ENCODE data around the gene ANXA10. TPM values are rescaled to one million over a fixed set of nuclear protein-coding genes. Genes with fewer than 3 reads are reported as not detected.
A peak's percentile ranks its signal among the peaks of the same experiment; 100 is the strongest.
"Not testable (repeated sequence)": the region's sequence is repeated elsewhere in the genome, so short reads cannot be mapped to it uniquely, and the experiment has no call there.

Gene ANXA10
- polyA plus RNA-seq, 3 donors, result 0.49 to 0.58 (median 0.53) TPM

DNA sequence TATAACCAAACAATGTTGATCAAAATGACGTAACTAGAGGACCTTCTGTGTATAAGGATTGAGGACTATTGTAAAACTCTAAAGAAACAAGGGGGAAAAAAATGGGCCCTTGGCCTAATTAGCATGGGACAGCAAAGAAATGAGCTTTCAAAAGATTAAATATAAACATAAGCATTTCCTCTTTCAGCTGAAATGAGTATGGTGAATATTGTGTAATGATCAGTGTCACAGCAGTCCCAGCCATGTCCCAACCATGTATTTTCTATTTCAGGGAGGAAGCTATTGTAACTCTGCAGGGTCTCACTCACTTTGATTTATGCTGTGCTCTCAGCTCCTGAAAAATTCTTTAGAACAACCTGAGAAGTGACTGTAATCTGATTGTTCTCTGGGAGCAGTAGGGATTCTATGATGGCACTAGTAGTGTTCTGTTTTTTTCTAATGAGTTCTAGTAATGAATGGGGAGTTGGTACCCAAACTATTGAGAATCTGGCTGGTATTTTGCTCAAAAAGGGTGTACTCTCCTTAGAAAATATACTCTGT, 25.8 kb downstream of the ANXA10 start:
- no peak for DNase-seq

DNA sequence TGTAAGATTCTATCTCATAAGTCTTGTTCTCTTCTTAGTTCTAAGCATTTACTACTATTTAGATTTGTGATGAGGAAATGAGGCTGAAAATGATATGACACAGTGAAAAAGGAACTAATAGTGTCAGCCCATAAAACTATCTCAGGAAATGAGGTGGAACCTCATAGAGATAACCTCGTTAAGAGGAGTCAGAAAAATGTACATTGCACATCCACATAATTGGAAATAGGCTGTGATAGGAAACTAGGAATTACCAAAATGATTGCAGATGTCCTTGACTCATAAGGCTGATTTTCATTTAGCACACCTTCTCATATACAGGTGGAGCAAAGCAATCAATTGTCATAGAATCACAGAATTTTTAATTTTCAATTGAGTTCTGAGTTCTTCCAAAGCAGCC, 26.8 kb downstream of the ANXA10 start:
- DNase-seq, result no peak

DNA sequence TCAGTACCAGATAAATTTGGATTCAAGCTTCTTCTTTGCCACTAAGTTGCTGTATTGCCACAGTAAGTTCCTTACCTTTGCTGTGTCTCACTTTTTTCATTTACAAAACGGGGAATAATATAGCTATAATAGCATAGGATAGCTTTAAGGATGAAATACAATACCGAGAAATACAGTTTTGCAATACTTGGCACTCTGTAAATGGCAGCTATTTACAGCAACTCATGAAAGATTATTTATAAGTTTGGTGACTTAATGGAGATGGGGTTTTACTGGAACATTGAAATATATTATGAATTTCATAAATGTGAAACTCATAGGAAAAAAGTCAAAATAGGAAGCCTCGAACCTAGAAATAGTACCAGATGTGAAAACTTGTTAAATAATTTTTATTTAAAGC, 27.6 kb downstream of the ANXA10 start:
- DNase-seq, result no peak

GRCh38 chr4:168120811-168121210, 28.5 kb downstream of the ANXA10 start:
- no peak for DNase-seq

GRCh38 chr4:168124008-168124641, 31.8 kb downstream of the ANXA10 start:
- no peak for DNase-seq

DNA sequence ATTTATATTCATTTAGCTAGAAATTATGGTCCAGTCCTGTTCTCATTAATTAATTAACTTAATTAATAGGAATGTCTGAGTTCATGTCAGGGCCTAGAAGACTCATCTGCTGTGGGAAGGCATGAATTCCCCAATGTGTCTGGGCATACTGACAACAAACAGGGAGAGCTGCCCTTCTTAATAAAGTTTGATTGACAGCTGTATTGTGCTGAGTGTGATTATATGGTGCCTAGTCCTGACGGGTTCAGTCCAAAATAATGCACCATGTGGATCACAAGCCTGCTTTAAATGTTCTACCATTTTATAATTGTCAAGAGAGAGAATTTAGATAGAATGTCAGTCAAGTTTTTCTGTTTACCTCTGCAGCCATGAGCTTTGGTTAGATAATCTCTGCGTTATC, 34.6 kb downstream of the ANXA10 start:
- DNase-seq, result no peak

DNA sequence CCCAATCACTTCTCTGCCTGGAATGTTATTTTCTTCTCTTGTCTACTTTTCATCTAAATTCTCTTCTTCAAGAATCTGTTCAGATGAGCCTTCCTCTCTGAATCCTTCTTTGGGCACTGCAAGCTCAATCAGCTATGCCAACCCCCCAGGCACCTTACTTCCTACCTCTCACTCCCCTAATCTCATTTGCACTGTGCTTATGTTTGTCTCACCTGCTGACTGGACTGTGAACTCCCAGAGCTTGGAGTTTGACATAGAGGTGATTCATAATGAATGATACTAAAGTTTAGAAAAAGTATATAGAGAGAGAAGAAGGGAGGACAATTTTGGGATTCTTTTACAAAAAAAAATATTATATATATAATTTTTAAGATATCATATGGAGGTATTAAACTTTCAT, 36.3 kb downstream of the ANXA10 start:
- no peak for DNase-seq

- DNase-seq, result no peak
These were observed 36.9 kb downstream of the ANXA10 start for GRCh38 chr4:168129046-168129772.

DNA sequence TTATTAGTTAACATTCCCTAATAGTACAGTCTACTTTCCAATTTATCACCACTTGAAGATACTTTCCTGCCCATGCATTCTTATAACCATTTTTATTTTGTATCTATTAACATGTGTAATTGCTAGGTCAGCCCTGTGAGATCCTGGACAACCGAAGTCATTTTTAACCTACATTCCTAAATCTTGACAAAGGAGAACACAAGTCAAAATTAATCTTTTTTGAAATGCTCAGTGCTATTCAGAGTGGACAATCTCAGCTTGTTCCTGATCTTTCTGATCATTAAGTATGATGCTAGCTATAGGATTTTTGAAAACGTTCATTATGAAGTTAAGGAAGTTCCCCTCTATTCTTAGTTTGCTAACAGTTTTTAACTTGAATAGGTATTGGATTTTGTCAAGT, 37.5 kb downstream of the ANXA10 start:
- DNase-seq, result no peak

DNA sequence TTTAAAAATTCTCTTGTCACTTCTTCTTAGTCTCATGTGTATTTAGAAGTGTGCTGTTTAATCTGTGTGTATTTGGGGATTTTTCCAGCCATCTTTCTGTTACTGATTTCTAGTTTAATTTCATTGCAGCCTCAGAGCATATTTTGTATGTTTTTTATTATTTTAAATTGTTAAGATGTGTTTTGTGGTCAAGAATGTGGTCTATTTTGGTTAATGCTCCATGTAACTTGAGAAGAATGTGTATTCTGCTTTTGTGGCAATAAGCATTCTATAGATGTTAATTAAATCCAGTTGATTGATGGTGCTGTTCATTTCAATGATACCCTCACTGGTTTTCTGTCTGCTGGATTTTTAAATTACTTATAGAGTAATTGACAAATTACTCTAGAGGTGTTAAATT, 38.9 kb downstream of the ANXA10 start:
- DNase-seq, result no peak

- no peak for DNase-seq
These were observed 42.3 kb downstream of the ANXA10 start for GRCh38 chr4:168134651-168135050.

- DNase-seq, result not testable (repeated sequence)
These were observed 43.5 kb downstream of the ANXA10 start for GRCh38 chr4:168135860-168136259.

GRCh38 chr4:168137695-168138094, 45.4 kb downstream of the ANXA10 start:
- DNase-seq, result not testable (repeated sequence)

DNA sequence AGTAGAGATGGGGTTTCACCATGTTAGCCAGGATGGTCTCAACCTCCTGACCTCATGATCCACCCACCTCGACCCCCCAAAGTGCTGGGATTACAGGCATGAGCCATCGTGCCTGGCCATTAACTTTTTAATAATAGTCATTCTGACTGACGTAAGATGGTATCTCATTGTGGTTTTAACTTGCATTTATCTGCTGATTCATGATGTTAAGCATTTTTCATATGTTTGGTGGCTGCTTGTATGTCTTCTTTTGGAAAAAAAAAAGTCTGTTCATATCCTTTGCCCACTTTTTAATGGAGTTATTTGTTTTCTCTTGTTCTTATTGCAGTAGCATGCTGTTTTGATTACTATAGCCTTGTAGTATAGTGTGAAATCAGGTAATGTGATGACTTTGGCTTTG, 45.8 kb downstream of the ANXA10 start:
- DNase-seq, result no peak

DNA sequence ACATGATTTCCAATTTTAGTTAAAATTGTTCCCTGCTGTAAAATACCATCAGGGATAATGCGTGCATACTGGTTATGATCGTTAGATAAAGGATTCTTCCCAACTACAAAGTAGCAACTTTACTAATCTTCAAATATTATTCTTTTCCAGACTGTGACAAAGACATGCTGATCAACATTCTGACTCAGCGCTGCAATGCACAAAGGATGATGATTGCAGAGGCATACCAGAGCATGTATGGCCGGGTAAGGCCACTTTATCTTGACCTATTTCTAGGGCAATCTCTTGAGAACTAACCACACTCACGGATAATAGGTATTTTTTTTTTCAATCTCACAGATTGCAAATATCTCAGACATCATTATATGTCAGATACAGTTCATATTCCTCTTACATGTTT, 47.0 kb downstream of the ANXA10 start:
- DNase-seq, result no peak

- DNase-seq, result no peak
These were observed 49.4 kb downstream of the ANXA10 start for GRCh38 chr4:168141733-168142132.

DNA sequence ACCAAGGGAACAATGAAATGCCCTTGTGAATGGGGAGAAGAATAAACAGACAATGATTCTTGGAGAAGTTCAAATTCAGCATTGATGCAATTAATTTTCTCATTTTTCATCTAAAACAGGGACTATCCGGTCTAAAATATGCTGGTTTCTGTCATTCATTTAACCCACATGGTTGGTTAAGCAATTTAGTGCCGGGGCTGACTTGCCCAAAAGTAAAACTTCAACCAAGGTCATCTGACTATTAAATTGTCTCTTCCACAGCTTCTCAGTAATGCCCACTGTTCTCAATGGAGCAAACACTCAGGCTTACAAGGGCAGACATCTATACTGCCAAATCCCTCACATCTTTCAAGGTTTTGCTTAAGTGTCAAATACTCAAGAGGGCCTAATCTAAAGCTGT, 51.3 kb downstream of the ANXA10 start:
- DNase-seq, result no peak

DNA sequence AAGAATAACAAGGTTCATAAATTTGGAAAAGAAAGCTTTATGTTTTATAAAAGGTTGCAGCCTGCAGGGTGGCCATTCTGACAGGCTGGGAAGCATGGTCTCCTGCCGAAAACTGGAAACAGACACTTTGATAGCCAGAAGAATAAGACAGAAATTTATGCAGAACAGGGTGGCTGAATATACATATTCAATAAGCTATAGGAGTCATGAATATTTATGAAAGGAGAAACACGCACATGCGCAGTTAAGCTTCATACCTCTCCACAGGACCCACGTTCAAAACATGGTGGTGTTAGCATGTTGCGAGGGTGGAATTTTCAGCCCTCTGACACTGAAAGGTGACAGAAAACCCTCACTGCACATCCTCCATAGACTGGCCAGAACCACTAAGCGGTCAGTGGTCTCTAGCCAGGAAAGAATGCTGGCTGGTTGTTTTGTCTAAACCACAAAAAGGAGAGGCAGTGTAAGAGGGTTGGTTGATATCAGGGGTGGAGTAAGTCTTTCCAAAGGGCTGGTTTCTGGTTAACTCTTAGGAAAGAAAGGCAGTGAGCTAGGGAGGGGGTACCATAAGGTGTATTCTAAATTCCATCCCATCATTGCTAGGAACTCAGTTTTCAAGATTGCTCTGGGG, 58.2 kb downstream of the ANXA10 start:
- DNase-seq, result no peak

DNA sequence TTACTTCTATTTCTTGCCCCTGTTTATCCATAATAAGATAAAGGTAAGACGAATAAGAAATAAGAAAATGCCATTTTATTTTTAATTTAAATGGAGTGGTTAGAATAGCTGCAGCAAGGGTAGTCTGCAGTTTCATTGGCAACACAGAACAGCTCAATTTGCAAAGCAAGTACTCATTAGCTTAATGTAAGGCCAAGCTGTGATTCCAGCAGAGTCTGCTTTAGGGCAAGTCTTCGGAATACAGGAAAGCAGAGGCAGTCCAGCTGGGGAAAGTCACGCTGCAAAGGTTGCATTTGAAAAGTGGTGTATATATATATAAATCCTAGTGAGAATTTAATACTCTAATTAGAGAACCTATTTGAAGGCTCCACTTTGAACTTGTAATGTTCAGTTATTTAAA, 59.0 kb downstream of the ANXA10 start:
- no peak for DNase-seq

- DNase-seq, result no peak
These were observed 60.6 kb downstream of the ANXA10 start for GRCh38 chr4:168152837-168153500.

- DNase-seq, result peak; percentile 75
These were observed 61.5 kb downstream of the ANXA10 start for GRCh38 chr4:168153596-168154440.
